ENCODE measurements around the gene NOL7. TPM values are rescaled to one million over a fixed set of nuclear protein-coding genes. Genes with fewer than 3 reads are reported as not detected.

Gene NOL7
- total and polyA plus RNA-seq, 9 of the 15 experiments (the other 6 are each of a cell fraction or from before 2014, with no cell fraction given): 19.4 to 235 (median 157) TPM

DNA sequence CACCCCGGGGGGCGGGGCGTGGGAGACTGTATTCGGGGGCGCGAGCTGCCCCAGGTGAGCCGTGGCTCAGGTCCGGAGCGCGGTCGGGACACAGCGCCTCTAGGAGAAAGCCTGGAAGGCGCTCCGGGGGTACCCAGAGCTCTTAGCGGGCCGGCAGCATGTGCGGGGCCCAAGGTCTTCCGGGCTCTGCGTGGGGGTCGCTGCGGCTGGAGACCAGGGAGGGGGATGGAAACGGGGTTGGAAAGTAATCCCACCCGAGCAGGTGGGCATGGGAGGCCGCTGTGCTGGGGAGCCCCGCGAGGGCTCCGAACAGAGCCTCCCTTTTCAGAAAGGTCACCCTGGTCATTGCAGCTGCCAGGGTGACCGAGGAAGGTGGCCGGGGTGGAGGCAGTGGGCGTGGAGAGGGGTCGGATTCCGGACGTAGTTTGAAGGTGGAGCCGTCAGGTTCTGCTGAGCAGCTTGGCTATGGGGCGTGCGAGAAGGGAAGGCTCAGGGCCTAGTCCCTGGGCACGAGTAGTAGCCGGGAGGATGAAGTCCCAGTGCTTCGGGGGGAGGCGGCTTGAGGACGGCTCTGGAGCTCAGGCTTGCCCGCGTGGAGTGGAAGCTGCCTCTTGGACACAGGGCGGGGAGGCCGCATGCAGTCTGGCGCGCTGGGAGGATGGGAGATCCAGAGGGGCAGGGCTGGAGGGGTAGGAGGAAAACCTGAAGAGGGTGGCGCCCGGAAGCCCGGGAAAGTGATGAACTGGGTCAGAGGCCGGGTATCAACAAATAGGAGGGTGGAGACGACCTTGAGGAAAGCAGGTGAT lies 40.4 kb upstream of the NOL7 start, which contains the start of gene SIRT5 (continued):
- TF ChIP-seq NR0B1 (IDR thresholded peaks at IDR 0.05; ENCODE audit: partially characterized antibody): no peak
- TF ChIP-seq FOXM1 (IDR thresholded peaks at IDR 0.05; ENCODE audit: low read depth): no peak
- no peak for TF ChIP-seq FOXM1 (CRISPR knock-in tag; IDR thresholded peaks at IDR 0.05; ENCODE audit: low read depth)
- TF ChIP-seq NONO (IDR thresholded peaks at IDR 0.05; ENCODE audit: low read depth in 2 of 2, low read length in 1 of 2): no peak; a peak in 2 of 4 replicates
- peak; percentile 50; the same call in 1 of the 2 replicates for TF ChIP-seq NCOA1 (IDR thresholded peaks at IDR 0.05; ENCODE audit: low read depth)
- no peak for TF ChIP-seq CBX5 (IDR thresholded peaks at IDR 0.05; ENCODE audit: borderline replicate concordance, low read depth)
- TF ChIP-seq, protein P1, sequence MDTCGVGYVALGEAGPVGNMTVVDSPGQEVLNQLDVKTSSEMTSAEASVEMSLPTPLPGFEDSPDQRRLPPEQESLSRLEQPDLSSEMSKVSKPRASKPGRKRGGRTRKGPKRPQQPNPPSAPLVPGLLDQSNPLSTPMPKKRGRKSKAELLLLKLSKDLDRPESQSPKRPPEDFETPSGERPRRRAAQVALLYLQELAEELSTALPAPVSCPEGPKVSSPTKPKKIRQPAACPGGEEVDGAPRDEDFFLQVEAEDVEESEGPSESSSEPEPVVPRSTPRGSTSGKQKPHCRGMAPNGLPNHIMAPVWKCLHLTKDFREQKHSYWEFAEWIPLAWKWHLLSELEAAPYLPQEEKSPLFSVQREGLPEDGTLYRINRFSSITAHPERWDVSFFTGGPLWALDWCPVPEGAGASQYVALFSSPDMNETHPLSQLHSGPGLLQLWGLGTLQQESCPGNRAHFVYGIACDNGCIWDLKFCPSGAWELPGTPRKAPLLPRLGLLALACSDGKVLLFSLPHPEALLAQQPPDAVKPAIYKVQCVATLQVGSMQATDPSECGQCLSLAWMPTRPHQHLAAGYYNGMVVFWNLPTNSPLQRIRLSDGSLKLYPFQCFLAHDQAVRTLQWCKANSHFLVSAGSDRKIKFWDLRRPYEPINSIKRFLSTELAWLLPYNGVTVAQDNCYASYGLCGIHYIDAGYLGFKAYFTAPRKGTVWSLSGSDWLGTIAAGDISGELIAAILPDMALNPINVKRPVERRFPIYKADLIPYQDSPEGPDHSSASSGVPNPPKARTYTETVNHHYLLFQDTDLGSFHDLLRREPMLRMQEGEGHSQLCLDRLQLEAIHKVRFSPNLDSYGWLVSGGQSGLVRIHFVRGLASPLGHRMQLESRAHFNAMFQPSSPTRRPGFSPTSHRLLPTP (IDR thresholded peaks at IDR 0.05; ENCODE audit: borderline replicate concordance, extremely low read depth, insufficient read length): no peak
- TF ChIP-seq SUPT5H (IDR thresholded peaks at IDR 0.05): peak; percentile 95
- peak; percentile 58 to 62; a peak in 2 of 4 replicates for TF ChIP-seq TBL1XR1 (IDR thresholded peaks at IDR 0.05; ENCODE audit: low read length in 2 of 2)
- 0 out of 2 replicates have a peak, but pooled peaks have one; percentile 14 for TF ChIP-seq LARP7 (IDR thresholded peaks at IDR 0.05)
- 0 out of 2 replicates have a peak, but pooled peaks have one; percentile 33 for TF ChIP-seq CBFB (CRISPR knock-in tag; IDR thresholded peaks at IDR 0.05)
- no peak; the same call in 1 of the 2 replicates for TF ChIP-seq ARID1B (IDR thresholded peaks at IDR 0.05)
- TF ChIP-seq JUND (IDR thresholded peaks at IDR 0.05; ENCODE audit: borderline replicate concordance, low read depth, low read length): peak; percentile 25; the same call in 1 of the 2 replicates
- TF ChIP-seq JUND (tag; IDR thresholded peaks at IDR 0.05; ENCODE audit: borderline replicate concordance, low read depth, low read length): peak; percentile 16; the same call in 1 of the 3 replicates
- TF ChIP-seq MNT (conservative IDR thresholded peaks at IDR 0.05): peak; percentile 79 to 86
- no peak for TF ChIP-seq ZNF274 (IDR thresholded peaks at IDR 0.05; ENCODE audit: borderline replicate concordance, low read depth, low read length)
- 0 out of 2 replicates have a peak, but pooled peaks have one; percentile 53 for TF ChIP-seq ELF4 (CRISPR knock-in tag; IDR thresholded peaks at IDR 0.05)
- TF ChIP-seq LEF1 (IDR thresholded peaks at IDR 0.05): peak; percentile 46; the same call in 1 of the 2 replicates
- no peak for TF ChIP-seq ZNF133 (CRISPR knock-in tag; IDR thresholded peaks at IDR 0.05)
- TF ChIP-seq ZBTB26 (CRISPR knock-in tag; IDR thresholded peaks at IDR 0.05): no peak
- TF ChIP-seq PTRF (tag; IDR thresholded peaks at IDR 0.05): no peak
- no peak for TF ChIP-seq HDAC8 (tag; IDR thresholded peaks at IDR 0.05)
